Stimulated activated CD4-positive, alpha-beta T cell treated with anti-CD3 and anti-CD28 coated beads, Interleukin-15, amount 100 ng/mL, for 1 hour (primary cell): ENCODE results near the gene ZSWIM7.
"Not testable (repeated sequence)": the region's sequence is repeated elsewhere in the genome, so short reads cannot be mapped to it uniquely, and the experiment has no call there.

ENCODE experiments used
- DNase-seq, 2 donors: peaks; one replicate each; pipeline ENCODE4 v3.0.0-alpha.2; 2020; ENCODE audit warnings: low read depth in 1 of 2, low spot score in 1 of 2

The ZSWIM7 gene

GRCh38 chr17:15958484-15958854 is 41.0 kb downstream of the ZSWIM7 start:
- no peak for DNase-seq

- DNase-seq: no peak
These were observed 41.7 kb downstream of the ZSWIM7 start for GRCh38 chr17:15957608-15958307.

GRCh38 chr17:15957206-15957605 is 42.3 kb downstream of the ZSWIM7 start:
- DNase-seq: no peak

- no peak for DNase-seq
These were observed 43.5 kb downstream of the ZSWIM7 start for GRCh38 chr17:15955793-15956541.

- no peak for DNase-seq
These were observed 45.3 kb downstream of the ZSWIM7 start for GRCh38 chr17:15954222-15954621.

- no peak for DNase-seq
These were observed 46.4 kb downstream of the ZSWIM7 start for GRCh38 chr17:15952916-15953790.

GRCh38 chr17:15952048-15952532 is 47.4 kb downstream of the ZSWIM7 start:
- DNase-seq: no peak

- DNase-seq: no peak
These were observed 48.0 kb downstream of the ZSWIM7 start for GRCh38 chr17:15951368-15952047.

- DNase-seq: no peak
These were observed 51.3 kb downstream of the ZSWIM7 start for GRCh38 chr17:15947976-15948752.

- no peak for DNase-seq
These were observed 52.2 kb downstream of the ZSWIM7 start for GRCh38 chr17:15947271-15947670.

GRCh38 chr17:15946611-15947120 is 52.8 kb downstream of the ZSWIM7 start:
- DNase-seq: no peak

- peak in 1 of 2 donors; percentile 20 for DNase-seq
These were observed 53.8 kb downstream of the ZSWIM7 start for GRCh38 chr17:15945527-15946191.

- DNase-seq: peak in 1 of 2 donors; percentile 38
These were observed 54.6 kb downstream of the ZSWIM7 start, which contains the start of gene ADORA2B for GRCh38 chr17:15944759-15945526. Gene ADORA2B, plus strand, starts transcription at chr17:15945130. Its CDS starts 119 bp downstream, at chr17:15945249.

GRCh38 chr17:15943971-15944758 is 55.3 kb downstream of the ZSWIM7 start:
- no peak for DNase-seq

GRCh38 chr17:15942207-15942833 is 57.2 kb downstream of the ZSWIM7 start:
- no peak for DNase-seq

- DNase-seq: no peak
These were observed 57.7 kb downstream of the ZSWIM7 start for GRCh38 chr17:15941781-15942180.

GRCh38 chr17:15936481-15936880 is 63.0 kb downstream of the ZSWIM7 start:
- not testable (repeated sequence) for DNase-seq
